ENCODE measurements around the gene LUZP2. TPM values are rescaled to one million over a fixed set of nuclear protein-coding genes. Genes with fewer than 3 reads are reported as not detected.

The LUZP2 gene
- total and polyA plus RNA-seq, 2 of the 8 experiments (the other 6 are each of a cell fraction or from before 2014, with no cell fraction given), result 0.79 to 1.5 TPM

DNA sequence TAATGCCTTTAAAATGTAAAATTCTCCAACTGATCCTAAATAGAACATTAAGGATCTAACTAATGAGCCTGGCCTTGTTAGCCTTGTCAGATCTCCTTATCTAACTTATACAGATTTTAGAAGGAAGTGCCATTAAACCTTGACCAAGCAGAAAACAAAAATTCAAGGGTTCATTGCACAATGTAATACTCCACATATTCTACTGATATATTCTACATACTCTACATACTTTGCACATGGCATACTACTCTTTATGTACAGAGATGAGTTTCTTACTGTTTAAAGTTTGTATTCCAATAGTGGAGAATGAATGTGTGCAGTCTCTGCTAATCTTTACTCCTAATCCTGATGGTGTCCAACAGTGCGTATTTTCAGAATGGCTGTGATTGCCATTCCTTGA lies 297.2 kb downstream of the LUZP2 start:
- no peak overlapping the region for H4K91ac ChIP-seq (replicated peaks; ENCODE audit: insufficient read length, low read length)
- DNase-seq (ENCODE audit: low read depth in 1 of 2, low spot score in 2 of 2), result no peak
- no peak overlapping the region for H3K4me3 ChIP-seq (ENCODE audit: extremely low read depth in 1 of 4, insufficient read depth in 2 of 4, low read depth in 3 of 4, low read length in 4 of 4)
- ChIA-PET POLR2A (ENCODE audit: partially characterized antibody) (no interaction called here), CTCF (ENCODE audit: partially characterized antibody) (no interaction called here)
- 91% methylated on average over 1 of the region's 1 CpG; no CpG with 5 or more reads in 1 of the 2 experiments for WGBS, 2 experiments (ENCODE audit: extremely low coverage in 1 of 2, insufficient coverage in 1 of 2, insufficient read length in 1 of 2, insufficient replicate concordance in 2 of 2, low coverage in 1 of 2, low lambda C conversion rate in 2 of 2, missing lambda C conversion rate in 1 of 2)
- H3K27ac ChIP-seq (ENCODE audit: low read depth, low read length), result no peak overlapping the region
- no peak overlapping the region for H2BK120ac ChIP-seq (replicated peaks; ENCODE audit: low read depth, low read length)
- H4K5ac ChIP-seq (ENCODE audit: insufficient read length, low read depth, low read length), result no peak overlapping the region
- no peaks in the 10 kb centered on the region for H3K79me1 ChIP-seq (ENCODE audit: low read depth, low read length)
- no peak overlapping the region for H2AFZ ChIP-seq (ENCODE audit: low read length)
- H3K18ac ChIP-seq (ENCODE audit: extremely low read depth, low read length), result no peak overlapping the region
- H2BK5ac ChIP-seq (ENCODE audit: low read depth, low read length), result no peak overlapping the region
- H3K23me2 ChIP-seq (ENCODE audit: low read depth, low read length), result no peaks in the 10 kb centered on the region
- H3K36me3 ChIP-seq (ENCODE audit: control insufficient read depth in 2 of 4, insufficient read depth in 4 of 4, low read length in 3 of 4), result no peaks in the 10 kb centered on the region
- H3K9me3 ChIP-seq (ENCODE audit: insufficient read depth in 2 of 2, low read depth in 1 of 2, low read length in 1 of 2), result no peaks in the 10 kb centered on the region
- no peak overlapping the region for H2BK20ac ChIP-seq (ENCODE audit: low read length)
- no peak overlapping the region for H3K4me2 ChIP-seq (ENCODE audit: insufficient read depth in 1 of 2, low read depth in 2 of 2, low read length in 2 of 2)
- no peaks in the 10 kb centered on the region for H3K27me3 ChIP-seq (replicated peaks in 1 of 4; ENCODE audit: control insufficient read depth in 3 of 4, extremely low read depth in 1 of 4, insufficient read depth in 3 of 4, low read length in 3 of 4)
- H4K8ac ChIP-seq (ENCODE audit: extremely low read depth, insufficient read depth, low read length), result no peak overlapping the region
- H3K56ac ChIP-seq (replicated peaks; ENCODE audit: insufficient read length, low read depth, low read length), result no peak overlapping the region
- no peak for FAIRE-seq
- H3K79me2 ChIP-seq (ENCODE audit: control insufficient read depth in 1 of 2, insufficient read depth in 2 of 2, low read length in 2 of 2), result no peaks in the 10 kb centered on the region
- H3K9ac ChIP-seq (replicated peaks in 1 of 4; ENCODE audit: extremely low read depth in 1 of 4, low read depth in 3 of 4, low read length in 3 of 4), result no peak overlapping the region
- no peak overlapping the region for H2BK12ac ChIP-seq (ENCODE audit: low read depth, low read length)
- H3K14ac ChIP-seq (ENCODE audit: insufficient read length), result no peak overlapping the region
- no peak overlapping the region for H2AK5ac ChIP-seq (ENCODE audit: low read depth, low read length)
- TF ChIP-seq TAF1 (IDR thresholded peaks at IDR 0.05; ENCODE audit: low read depth, low read length), result no peak
- no peak for TF ChIP-seq POLR2AphosphoS5 (IDR thresholded peaks at IDR 0.05; ENCODE audit: low read depth, low read length)
- TF ChIP-seq CBX8 (IDR thresholded peaks at IDR 0.05; ENCODE audit: borderline replicate concordance, low read depth, low read length), result no peak
- no peak for TF ChIP-seq POLR2A (IDR thresholded peaks at IDR 0.05; ENCODE audit: control extremely low read depth in 1 of 2, low read depth in 2 of 2, low read length in 2 of 2)
- no peak for TF ChIP-seq CHD2 (IDR thresholded peaks at IDR 0.05; ENCODE audit: low read length)
- no peak for TF ChIP-seq NANOG (IDR thresholded peaks at IDR 0.05; ENCODE audit: insufficient read depth, low read depth, low read length, poor library complexity, severe bottlenecking)
- TF ChIP-seq EZH2 (IDR thresholded peaks at IDR 0.05; ENCODE audit: low read depth, low read length, severe bottlenecking), result no peak
- no peak for TF ChIP-seq SP1 (IDR thresholded peaks at IDR 0.05; ENCODE audit: low read depth, low read length)
- TF ChIP-seq GTF2F1 (IDR thresholded peaks at IDR 0.05; ENCODE audit: borderline replicate concordance, low read depth, low read length), result no peak
- TF ChIP-seq RBBP5 (IDR thresholded peaks at IDR 0.05; ENCODE audit: borderline replicate concordance, low read depth, low read length), result no peak
- H3K4ac ChIP-seq (replicated peaks; ENCODE audit: insufficient read length, low read depth, low read length), result no peak overlapping the region
- H3K4me1 ChIP-seq (replicated peaks in 1 of 4; ENCODE audit: control insufficient read depth in 3 of 4, insufficient read depth in 4 of 4, low read length in 3 of 4), result no peaks in the 10 kb centered on the region
- no peak overlapping the region for H3K23ac ChIP-seq (ENCODE audit: insufficient read length)
- H4K20me1 ChIP-seq (replicated peaks in 1 of 2; ENCODE audit: control insufficient read depth in 1 of 2, insufficient read depth in 2 of 2, low read length in 2 of 2), result no peaks in the 10 kb centered on the region
- H2BK15ac ChIP-seq (ENCODE audit: low read length), result no peak overlapping the region

Measured in H1 (cell line).